Central memory CD4-positive, alpha-beta T cell (primary cell): Measurements from ENCODE around the gene GCM1.

Source experiments
- DNase-seq: peaks from one replicate; pipeline ENCODE4 v3.0.0; 2022

Gene GCM1

DNA sequence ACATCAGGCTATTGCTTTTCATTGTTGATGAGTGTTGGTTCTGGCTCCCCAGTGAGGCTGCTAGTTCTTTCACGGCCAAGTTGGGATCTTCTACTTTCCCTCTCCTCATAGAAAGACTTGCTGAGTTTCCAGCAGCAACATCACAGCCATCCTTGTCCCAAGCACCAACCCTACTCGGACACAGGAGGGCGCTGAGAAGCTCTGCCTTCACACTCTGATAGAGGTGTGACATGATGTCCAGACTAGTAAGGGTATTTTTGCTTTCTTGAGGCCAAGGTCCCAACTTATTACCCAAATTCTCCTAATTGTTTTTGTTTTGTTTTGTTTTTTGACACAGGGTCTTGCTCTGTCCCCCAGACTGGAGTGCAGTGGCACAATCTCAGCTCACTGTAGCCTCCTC lies 3.0 kb upstream of the GCM1 start:
- DNase-seq: no peak

DNA sequence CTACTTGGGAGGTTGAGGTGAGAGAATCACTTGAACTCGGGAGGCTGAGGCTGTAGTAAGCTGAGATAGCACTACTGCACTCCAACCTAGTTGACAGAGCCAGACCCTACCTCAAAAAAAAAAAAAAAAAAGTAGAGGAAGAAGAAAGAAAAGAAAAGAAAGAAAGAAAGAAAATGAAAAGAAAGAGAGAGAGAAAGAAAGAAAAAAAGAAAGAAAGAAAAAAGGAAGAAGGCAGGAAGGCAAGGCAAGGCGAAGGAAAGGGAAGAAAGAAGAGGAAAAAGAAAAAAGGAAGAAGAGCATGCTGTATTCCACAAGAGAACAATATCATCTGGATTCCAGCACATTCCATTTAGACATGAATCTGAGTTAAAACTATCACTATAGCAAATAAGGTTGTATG lies 3.8 kb downstream of the GCM1 start:
- no peak for DNase-seq

- DNase-seq: no peak
Observed at GRCh38 chr6:53143710-53144109, 4.9 kb downstream of the GCM1 start.

- no peak for DNase-seq
Observed at GRCh38 chr6:53142810-53143209, 5.8 kb downstream of the GCM1 start.

GRCh38 chr6:53139841-53140413 lies 8.7 kb downstream of the GCM1 start:
- no peak for DNase-seq

DNA sequence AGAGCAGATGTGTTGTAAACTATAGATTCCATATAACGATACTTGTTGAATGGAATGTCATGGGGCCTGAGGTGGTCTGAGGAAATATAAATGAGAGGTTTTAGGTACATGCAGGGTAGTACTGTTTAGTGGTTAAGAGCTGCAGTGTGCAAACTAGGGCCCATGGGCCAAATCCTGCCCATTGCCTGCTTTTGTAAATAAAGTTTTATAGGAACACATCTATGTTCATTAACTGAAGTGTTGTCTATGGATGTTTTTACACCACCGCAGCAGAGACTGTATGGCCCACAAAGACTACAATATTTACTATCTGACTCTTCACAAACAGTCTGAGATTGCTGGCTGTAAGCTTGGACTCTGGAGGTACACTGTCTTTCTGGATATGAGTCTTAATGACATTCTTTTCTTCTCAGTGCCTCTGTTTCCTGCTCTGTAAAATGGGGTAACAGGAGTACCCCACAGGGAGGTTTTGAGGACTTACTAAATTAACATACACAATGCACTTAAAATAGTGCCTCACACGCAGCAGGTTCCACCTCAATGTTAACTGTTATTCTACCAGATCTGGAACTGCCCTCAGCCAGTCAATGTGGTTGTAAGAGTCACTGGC lies 12.5 kb downstream of the GCM1 start:
- DNase-seq: no peak

DNA sequence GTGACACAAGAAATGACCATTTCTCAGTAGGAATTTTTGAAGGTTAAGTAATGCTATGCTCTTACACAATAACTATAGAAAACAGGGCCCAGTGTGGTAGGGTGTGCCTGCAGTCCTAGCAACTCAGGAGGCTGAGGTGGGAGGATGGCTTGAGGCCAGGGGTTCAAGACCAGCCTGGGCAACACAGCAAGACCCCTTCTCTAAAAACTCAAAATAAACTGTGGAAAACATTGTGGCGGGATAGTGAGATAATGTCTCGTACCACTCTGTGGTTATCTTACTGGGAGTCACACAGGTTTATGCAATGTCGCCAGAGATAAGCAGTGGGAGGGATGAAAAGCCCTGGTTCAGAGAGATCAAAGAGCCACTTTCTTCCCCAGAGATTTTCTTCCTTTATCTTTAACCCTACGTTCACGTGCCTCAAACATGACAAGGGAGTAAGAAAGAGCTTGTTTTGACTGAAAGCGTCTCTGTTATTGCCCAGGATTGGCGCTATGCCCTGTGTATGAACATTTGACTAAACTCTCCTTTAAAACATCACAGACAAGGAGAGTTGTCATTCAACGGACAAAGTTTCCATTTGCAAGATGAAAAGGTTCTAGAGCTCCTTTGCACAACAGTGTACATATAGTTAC lies 13.9 kb downstream of the GCM1 start:
- DNase-seq: no peak

DNA sequence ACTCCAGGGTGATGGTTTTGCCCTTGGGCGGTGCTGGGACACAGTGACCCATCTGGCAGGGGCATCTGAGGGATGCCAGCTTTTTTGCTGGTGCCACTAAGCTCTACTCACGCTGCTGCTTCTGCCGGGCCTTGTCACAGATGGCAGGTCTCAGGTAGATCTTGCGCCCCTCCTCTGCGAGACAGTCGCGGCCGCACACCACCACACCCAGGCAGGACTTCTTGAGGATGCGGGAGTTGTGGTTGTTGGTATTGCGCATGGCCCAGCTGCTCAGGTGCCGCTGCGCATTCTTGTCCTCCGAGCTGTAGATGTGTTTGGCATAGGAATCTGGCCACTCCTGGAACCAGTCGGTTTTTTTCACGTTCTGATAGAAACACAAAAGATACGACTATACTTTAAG lies 14.7 kb downstream of the GCM1 start:
- DNase-seq: no peak

- DNase-seq: no peak
Observed at GRCh38 chr6:53130569-53131290, 17.9 kb downstream of the GCM1 start.

GRCh38 chr6:53128842-53129241 lies 19.8 kb downstream of the GCM1 start:
- no peak for DNase-seq

GRCh38 chr6:53125276-53125675 lies 23.4 kb downstream of the GCM1 start:
- DNase-seq: no peak

GRCh38 chr6:53124131-53124800 lies 24.4 kb downstream of the GCM1 start:
- DNase-seq: no peak

DNA sequence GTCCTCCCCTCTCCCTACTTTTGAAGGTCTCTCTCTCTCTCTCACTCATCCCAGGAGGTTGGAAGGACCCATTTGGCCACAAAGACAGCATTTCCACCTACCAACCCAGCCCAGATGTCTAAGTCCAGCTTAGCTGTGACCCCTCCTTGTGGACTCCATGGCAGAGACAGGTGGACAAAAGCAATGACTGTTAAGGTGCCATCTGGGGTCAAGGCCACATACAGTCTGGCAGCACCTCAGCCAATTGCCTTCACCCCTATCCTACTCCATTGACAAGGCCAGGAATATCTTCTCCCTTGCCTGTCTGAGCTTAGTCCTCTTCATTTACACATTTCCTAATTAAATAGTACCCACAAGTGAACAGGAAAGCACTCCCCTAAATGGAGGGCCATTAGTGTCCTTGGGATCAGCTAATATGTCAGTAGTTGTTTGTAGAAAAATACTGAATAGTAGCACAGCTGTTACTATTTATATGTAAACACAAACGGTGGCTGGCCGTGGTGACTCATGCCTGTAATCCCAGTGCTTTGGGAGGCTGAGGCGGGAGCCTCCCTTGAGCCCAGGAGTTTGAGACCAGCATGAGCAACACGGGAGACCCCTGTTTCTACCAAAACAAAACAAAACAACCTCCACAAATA lies 28.8 kb downstream of the GCM1 start:
- no peak for DNase-seq

- no peak for DNase-seq
Observed at GRCh38 chr6:53119349-53119748, 29.3 kb downstream of the GCM1 start.

- no peak for DNase-seq
Observed at GRCh38 chr6:53115741-53116140, 32.9 kb downstream of the GCM1 start.

GRCh38 chr6:53115113-53115512 lies 33.5 kb downstream of the GCM1 start:
- DNase-seq: no peak

- no peak for DNase-seq
Observed at GRCh38 chr6:53113742-53114141, 34.9 kb downstream of the GCM1 start.

DNA sequence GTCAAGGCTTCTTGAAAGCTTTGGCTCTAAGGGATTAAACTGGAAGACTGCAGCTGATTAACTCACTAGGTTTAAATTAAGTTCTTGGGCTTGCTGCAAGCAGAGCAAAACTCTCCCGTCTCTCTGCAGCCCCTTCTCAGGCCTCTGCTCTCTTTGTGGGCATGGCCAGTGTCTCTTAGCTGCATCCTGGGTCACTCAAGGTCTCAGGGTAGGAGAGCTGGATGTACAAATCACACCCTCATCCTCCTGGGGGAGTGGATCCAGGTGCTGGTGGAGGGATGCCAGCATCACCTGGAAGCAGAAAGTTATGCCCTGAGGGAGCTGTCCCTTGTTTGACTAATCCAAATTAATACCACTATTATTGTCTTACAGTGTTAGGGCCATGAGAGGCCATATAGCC lies 35.8 kb downstream of the GCM1 start:
- no peak for DNase-seq

GRCh38 chr6:53112404-53112803 lies 36.2 kb downstream of the GCM1 start:
- DNase-seq: no peak

DNA sequence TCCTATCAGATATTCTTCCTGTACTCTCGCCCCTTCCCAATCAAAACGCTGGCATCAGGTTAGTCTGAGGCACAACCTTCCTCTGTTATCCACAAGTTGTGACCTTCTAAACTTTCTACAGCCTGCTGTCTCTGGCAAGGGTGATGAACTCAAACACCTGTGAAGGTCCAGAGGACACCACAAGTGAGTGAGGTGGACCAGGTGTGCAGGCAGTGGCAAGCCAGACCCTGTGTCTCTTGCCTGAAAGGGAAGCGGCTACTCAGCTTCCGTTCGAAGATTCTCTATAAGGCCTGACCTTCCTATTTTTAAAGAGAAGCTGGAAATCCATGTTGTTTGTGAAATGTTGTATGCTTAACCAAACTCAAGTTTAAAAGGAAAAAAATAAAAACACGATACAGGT lies 36.8 kb downstream of the GCM1 start:
- no peak for DNase-seq

GRCh38 chr6:53109612-53110011 lies 39.0 kb downstream of the GCM1 start:
- no peak for DNase-seq

DNA sequence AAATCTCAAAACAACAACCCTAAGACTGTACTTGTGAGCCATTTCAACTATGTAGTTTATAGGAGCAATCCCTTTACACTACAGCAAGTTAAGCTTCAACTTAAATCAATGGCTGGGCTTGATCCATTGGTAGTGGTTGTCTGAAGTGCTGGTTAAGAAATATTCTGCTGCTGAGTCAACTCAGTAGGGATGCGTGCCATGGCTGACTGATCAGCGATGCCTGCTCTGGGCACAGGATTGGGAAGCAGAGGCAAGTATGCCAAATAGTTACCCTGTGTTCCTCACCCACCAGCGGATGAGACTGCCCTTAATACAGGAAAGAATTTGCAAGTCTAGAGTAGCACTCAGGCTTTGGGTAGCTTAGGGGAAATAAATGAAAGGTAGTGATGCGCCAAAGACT lies 41.5 kb downstream of the GCM1 start:
- DNase-seq: no peak

DNA sequence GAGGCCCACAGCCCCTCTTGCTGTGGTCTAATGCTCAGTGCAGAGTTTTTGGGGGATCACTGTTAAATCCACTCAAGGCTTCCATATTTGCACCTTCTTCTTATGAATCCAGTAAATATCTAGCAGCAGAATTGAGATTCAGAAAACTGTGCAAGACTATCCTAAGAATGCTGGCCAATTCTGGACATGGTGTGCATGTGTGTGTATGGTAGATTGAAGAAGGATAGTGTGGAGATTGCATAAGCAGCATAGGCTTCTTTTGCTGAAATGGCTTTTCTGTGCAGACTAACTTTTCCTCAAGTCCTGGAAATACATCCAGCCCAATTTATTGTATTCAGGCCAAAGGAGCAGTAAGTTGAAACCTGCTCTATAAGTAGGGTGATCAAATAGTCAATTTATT lies 43.7 kb downstream of the GCM1 start:
- DNase-seq: no peak
